ENCODE measurements around the gene IDS.
"Not testable (repeated sequence)": the region's sequence is repeated elsewhere in the genome, so short reads cannot be mapped to it uniquely, and the experiment has no call there.

DNA sequence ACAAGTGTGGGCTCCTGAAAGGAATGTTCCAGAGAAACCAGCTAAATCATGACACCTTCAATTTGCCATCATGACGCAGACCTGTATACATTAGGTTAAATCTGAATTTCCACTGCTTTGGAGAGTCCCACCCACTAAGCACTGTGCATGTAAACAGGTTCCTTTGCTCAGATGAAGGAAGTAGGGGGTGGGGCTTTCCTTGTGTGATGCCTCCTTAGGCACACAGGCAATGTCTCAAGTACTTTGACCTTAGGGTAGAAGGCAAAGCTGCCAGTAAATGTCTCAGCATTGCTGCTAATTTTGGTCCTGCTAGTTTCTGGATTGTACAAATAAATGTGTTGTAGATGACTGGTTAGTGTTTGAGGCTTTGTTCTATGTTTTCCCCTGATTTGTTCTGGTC is 41.9 kb upstream of the IDS start:
- TF ChIP-seq CTCF (conservative IDR thresholded peaks at IDR 0.05); ZFX (IDR thresholded peaks at IDR 0.05): not testable (repeated sequence)
